Stomach (tissue), 4 donors: ENCODE results near the gene KLHL29.

Experiments
- EP300 ChIP-seq: sonication (generic); formaldehyde crosslinking; IDR thresholded peaks from one replicate; pipeline ENCODE4 v1.6.1; 2017; ENCODE audit warnings: antibody characterized with exemption
- POLR2A ChIP-seq, 4 donors: fragments of 450-650 bp; IDR thresholded peaks; one replicate each; pipeline ENCODE4 v1.6.1; 2016; ENCODE audit warnings: antibody characterized with exemption in 4 of 4, control low read depth in 2 of 4, mild to moderate bottlenecking in 1 of 4, moderate library complexity in 1 of 4
- POLR2AphosphoS5 ChIP-seq, 3 donors: sonication (generic); formaldehyde crosslinking; IDR thresholded peaks; one replicate each; pipeline ENCODE4 v1.6.1; 2016; ENCODE audit warnings: antibody characterized with exemption in 3 of 3
- TF ChIP-seq, protein P1 (sequence below), 7 experiments: fragments of 450-650 bp in 4 of 7; fragments of 200-600 bp in 3 of 7; sonication (generic) in 3 of 7; IDR thresholded peaks; one replicate each; pipeline ENCODE4 v1.5.1; 2016 to 2019; ENCODE audit warnings: antibody characterized with exemption in 7 of 7, control low read depth in 2 of 7, mild to moderate bottlenecking in 1 of 7

DNA sequence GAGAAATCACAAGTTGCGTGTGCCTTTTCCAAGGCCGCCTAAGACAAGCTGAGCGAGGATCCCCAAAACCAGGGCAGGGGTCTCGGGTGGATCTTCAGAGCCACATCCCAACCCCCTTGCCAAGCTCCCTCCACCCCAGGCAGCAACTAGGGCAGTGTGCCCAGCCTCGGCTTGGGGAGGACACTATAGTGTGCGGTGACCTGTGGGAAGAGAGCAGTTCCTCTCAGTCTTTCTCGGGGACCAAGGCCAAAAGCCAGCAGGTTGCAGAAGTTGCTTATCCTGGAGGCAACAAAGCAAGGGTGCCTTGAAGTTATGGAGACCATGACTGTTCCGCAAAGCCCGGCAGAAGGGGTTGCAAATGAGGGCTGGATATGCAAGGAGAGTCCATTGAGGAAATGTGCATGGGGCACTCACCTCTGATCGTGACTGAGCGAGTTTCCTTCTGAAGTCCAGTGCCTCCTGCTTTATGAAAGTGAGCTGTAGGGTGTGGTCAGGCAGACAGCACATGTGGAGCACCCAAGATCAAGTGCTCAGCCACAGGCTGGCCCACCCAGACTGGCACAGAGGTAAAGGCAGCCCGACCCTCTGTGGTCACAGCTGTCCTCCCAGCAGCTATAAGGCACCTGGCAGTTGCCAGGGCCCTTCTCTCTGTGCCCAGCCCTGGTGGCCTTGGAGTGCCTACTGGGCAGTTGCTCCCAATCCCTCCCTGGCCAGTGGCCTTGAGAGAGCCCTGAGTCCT, 281.4 kb downstream of the KLHL29 start:
- TF ChIP-seq POLR2A (IDR thresholded peaks at IDR 0.05) (no peak), POLR2AphosphoS5 (IDR thresholded peaks at IDR 0.05) (no peak), EP300 (no peak)
- TF ChIP-seq, protein P1, sequence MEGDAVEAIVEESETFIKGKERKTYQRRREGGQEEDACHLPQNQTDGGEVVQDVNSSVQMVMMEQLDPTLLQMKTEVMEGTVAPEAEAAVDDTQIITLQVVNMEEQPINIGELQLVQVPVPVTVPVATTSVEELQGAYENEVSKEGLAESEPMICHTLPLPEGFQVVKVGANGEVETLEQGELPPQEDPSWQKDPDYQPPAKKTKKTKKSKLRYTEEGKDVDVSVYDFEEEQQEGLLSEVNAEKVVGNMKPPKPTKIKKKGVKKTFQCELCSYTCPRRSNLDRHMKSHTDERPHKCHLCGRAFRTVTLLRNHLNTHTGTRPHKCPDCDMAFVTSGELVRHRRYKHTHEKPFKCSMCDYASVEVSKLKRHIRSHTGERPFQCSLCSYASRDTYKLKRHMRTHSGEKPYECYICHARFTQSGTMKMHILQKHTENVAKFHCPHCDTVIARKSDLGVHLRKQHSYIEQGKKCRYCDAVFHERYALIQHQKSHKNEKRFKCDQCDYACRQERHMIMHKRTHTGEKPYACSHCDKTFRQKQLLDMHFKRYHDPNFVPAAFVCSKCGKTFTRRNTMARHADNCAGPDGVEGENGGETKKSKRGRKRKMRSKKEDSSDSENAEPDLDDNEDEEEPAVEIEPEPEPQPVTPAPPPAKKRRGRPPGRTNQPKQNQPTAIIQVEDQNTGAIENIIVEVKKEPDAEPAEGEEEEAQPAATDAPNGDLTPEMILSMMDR (IDR thresholded peaks at IDR 0.05) = no peak
